ENCODE results near the gene ULBP2.
"Not testable (repeated sequence)": the region's sequence is repeated elsewhere in the genome, so short reads cannot be mapped to it uniquely, and the experiment has no call there.

The ULBP2 gene

GRCh38 chr6:149941583-149942460, at the start of gene ULBP2:
Gene ULBP2 (plus strand): TSS chr6:149942014. CDS start chr6:149942073, 59 bp downstream.
- peak; percentile 41 for DNase-seq

DNA sequence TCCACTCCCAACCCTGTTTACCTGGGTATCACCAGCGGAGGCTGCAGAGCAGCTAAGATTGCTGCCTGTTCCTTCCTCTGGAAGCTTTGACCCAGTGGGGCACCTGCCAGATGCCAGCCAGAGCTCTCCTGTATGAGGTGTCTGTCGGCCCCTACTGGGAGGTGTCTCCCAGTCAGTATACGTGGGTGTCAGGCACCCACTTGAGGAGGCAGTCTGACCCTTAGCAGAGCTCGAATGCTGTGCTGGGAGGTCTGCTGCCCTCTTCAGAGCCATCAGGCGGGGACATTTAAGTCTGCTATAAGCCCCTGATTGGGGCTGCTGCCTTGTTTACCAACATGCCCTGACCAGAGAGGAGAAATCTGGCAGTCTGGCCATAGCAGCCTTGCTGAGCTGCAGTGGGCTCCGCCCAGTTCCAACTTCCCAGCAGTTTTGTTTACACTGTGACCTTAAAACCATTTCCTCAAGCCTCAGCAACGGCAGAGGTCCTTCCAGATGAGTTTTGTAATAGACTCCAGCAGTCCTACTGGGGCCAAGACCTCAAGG, 46.7 kb upstream of the ULBP2 start:
- no peak for DNase-seq

DNA sequence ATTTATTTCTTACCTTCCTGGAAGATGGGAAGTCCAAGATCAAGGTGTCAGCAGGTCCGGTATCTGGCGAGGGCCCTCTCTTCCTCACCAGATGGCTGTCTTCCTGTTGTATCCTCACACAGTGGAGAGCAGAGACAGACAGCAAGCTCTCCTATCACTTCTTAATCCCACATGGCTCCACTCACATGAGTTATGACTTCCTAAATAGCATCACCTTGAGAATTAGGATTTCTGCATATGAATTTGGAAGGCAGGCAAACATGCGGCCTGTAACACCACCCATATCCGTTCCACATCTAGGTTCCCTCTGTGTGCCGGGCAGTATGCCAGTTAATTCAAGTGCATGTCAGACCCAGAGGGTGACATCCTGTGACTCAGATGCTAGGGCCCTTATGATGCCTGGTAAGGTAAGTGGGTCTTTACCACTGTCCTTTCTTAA, 46.0 kb upstream of the ULBP2 start:
- DNase-seq, result peak; percentile 33

- DNase-seq, result no peak
Observed at GRCh38 chr6:149896491-149896890, 45.3 kb upstream of the ULBP2 start.

GRCh38 chr6:149897015-149897697, 44.7 kb upstream of the ULBP2 start:
- no peak for DNase-seq

GRCh38 chr6:149897855-149898744, 43.7 kb upstream of the ULBP2 start, which contains the start of gene RAET1E:
Gene RAET1E (minus strand): TSS chr6:149898113. CDS start chr6:149890901, 7,212 bp downstream.
- DNase-seq, result no peak

- DNase-seq, result no peak
Observed at GRCh38 chr6:149898966-149899365, 42.8 kb upstream of the ULBP2 start.

DNA sequence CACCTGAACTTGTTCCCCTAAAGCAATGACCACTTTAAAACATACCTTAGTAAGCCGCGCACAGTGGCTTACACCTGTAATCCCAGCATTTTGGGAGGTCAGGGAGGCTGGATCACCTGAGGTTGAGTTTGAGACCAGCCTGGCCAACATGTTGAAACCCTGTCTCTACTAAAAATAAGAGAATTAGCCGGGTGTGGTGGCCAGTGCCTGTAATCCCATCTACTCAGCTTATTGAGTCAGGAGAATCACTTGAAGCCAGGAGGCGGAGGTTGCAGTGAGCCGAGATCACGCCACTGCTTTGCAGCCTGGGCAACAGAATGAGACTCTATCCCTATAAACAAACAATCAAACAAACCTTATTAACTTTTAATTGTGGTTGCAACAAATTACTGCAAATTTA, 42.3 kb upstream of the ULBP2 start:
- no peak for DNase-seq

DNA sequence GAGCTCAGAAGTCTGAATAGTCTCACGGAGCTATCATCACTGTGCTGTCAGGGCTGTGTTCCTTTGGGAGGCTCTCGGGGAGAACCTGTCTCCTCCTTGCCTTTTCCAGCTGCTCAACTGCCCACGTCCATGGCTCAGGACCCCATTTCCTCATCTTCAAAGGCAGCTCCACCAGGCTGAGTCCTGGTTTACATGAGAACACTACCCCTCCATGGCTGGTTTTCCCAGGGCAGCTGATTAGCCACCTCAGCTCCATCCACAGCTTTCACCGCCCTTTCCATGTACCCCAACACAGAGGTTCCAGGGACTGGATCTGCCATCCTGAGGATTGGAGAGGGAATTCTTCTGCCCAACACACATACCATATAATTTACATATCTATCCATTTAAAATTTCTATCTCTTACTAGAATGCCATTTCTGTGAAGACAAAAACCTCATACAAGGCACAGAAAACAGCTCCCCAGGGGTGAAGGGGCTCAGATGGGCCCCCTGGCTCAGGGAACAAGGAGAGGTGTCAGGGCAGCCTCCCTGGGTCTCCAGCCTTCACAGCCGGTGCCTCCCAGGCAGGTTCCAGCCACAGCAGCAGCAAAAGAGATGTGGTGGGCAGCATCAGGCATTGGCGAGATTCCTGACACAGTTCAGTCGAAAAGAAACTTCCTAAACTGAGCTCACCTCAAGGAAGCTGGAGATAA, 41.7 kb upstream of the ULBP2 start:
- no peak for DNase-seq

GRCh38 chr6:149900620-149901443, 41.0 kb upstream of the ULBP2 start:
- DNase-seq, result no peak

DNA sequence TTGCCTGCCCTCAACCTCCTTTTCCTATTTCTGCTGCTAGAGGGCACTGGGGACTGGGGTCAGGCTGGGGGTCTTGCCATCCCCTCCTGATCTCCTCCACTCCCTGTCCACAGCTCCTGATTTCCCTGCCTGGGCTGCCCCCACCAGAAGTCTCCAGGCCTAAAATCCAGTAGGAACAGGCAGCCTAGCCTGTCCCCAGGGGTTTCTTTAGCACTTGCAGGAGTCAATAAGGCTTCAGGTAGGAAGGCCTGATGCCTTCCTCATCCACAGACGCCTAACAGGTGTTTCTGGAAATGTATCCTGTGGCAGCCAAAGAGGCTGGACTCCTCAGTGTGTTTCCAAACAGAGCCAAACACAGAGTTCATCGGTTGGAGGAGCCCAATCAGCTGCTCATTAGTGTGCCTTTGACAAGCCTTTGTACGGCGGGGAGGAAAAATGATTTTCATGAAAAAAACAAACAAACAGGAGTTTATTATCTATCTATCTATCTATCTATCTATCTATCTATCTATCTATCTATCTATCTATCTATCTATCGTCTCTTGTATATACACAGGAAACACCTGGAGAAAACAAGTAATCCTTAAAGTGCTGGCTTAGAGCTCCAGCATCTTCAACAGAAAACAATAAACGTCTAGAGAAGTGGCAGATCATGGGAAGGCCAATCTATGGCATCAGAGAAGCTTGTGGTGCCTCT, 40.2 kb upstream of the ULBP2 start:
- no peak for DNase-seq

- DNase-seq, result peak; percentile 37
Observed at GRCh38 chr6:149903938-149904611, 37.7 kb upstream of the ULBP2 start.

- DNase-seq, result no peak
Observed at GRCh38 chr6:149904661-149905370, 37.0 kb upstream of the ULBP2 start.

DNA sequence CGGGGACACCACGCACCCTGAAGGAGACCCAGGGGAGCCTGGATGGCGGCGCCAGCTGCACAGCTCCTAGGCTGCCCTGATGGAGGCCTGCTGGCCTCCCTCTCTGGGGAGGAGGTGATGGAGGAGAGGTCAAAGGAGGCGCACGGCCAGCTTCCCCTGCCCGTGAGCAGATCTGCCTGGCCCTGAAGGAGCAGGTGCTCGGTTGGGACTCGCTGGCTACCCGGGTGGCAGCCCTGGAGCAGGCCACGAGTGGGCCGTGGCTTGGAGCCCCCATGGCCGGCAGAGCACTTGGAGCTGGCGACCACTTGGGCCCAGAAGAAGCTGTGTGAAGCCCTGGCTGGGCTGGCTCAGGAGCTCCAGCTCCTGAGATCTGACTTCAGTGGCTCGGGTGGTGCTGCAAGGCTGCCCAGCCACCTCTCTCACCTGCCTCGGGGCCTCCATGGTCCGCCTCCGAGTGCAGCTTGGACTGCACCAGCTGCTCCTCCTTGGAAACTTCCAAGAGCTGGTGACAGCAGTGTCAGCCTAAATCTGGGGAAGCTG, 36.4 kb upstream of the ULBP2 start:
- no peak for DNase-seq

DNA sequence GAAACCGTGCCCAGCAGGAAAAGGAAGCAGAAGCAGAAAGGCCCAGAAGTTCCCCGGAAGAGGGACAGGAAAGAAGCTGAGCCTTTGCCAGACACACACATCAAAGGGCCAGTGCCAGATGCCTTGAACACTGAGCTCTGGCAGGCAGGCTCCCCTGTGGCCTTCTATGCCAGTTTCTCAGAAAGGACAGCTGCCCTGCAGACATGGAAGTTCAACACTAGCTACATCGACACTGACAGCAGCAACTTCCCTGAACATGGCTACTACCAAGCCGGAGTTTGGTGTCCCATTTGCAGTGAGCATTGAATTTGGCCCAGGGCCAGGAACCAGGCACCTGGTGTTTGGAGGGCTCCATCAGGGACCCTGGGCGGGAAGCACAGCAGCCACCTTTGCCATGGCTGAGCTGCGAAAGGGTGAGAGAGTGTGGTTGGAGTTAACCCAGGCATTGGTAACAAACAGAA, 35.9 kb upstream of the ULBP2 start:
- DNase-seq, result no peak

- DNase-seq, result no peak
Observed at GRCh38 chr6:149906405-149906804, 35.4 kb upstream of the ULBP2 start.

- no peak for DNase-seq
Observed at GRCh38 chr6:149907317-149907716, 34.5 kb upstream of the ULBP2 start.

- not testable (repeated sequence) for DNase-seq
Observed at GRCh38 chr6:149908480-149908879, 33.3 kb upstream of the ULBP2 start.

All from NCI-H510A (cell line).